ENCODE results near the gene KCNG2. TPM values are rescaled to one million over a fixed set of nuclear protein-coding genes. Genes with fewer than 3 reads are reported as not detected.
A peak's percentile ranks its signal among the peaks of the same experiment; 100 is the strongest.

The KCNG2 gene
- total RNA-seq, 1 donor, result not detected

- Histone ChIP-seq H3K9me3 (ENCODE audit: low read depth, low read length) (peaks cover 5% of the 10 kb centered on the region), H3K27ac (ENCODE audit: low read depth, low read length) (no peak overlapping the region), H4K20me1 (ENCODE audit: insufficient read depth, low read length) (peaks cover 26% of the 10 kb centered on the region), H3K4me1 (ENCODE audit: insufficient read depth, low read length) (no peaks in the 10 kb centered on the region), H2AFZ (ENCODE audit: low read length) (no peak overlapping the region), H3K4me3 (ENCODE audit: insufficient read depth, low read length) (no peak overlapping the region), H3K79me2 (ENCODE audit: insufficient read depth, low read length) (peaks cover 48% of the 10 kb centered on the region), H3K4me2 (ENCODE audit: insufficient read depth, low read length) (no peak overlapping the region), H3K27me3 (ENCODE audit: insufficient read depth, low read length) (no peaks in the 10 kb centered on the region), H3K36me3 (ENCODE audit: insufficient read depth, low read length) (peaks cover 17% of the 10 kb centered on the region)
- TF ChIP-seq, protein P1, sequence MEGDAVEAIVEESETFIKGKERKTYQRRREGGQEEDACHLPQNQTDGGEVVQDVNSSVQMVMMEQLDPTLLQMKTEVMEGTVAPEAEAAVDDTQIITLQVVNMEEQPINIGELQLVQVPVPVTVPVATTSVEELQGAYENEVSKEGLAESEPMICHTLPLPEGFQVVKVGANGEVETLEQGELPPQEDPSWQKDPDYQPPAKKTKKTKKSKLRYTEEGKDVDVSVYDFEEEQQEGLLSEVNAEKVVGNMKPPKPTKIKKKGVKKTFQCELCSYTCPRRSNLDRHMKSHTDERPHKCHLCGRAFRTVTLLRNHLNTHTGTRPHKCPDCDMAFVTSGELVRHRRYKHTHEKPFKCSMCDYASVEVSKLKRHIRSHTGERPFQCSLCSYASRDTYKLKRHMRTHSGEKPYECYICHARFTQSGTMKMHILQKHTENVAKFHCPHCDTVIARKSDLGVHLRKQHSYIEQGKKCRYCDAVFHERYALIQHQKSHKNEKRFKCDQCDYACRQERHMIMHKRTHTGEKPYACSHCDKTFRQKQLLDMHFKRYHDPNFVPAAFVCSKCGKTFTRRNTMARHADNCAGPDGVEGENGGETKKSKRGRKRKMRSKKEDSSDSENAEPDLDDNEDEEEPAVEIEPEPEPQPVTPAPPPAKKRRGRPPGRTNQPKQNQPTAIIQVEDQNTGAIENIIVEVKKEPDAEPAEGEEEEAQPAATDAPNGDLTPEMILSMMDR (IDR thresholded peaks at IDR 0.05; ENCODE audit: extremely low read depth, low read depth, low read length), result no peak
- DNase-seq (ENCODE audit: insufficient read length, low spot score, missing footprints), result peak; percentile 52
Observed at GRCh38 chr18:79927607-79928562, 130.1 kb downstream of the KCNG2 start.

DNA sequence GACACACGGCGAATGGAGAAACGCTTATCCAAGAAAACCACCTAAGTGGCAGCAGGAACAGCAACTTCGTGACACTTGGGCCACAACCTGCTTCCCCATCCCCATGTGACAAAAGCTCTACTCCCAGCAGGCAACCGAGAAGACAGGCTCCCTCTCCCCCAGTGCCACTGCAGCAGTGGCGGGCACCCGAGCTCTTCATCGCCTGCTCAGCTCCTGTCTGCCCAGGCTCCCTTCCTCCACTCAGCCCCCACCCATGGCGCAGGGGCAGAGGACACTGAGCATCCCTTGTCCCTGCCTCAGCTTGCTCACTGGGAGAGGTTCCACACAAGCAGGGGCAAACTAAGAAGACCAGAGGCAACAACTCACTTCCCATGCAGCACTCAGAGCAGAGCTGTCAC, 130.8 kb downstream of the KCNG2 start:
- Histone ChIP-seq H3K27ac (ENCODE audit: low read depth, low read length) (no peak overlapping the region), H3K79me2 (ENCODE audit: insufficient read depth, low read length) (peaks cover 54% of the 10 kb centered on the region)

DNA sequence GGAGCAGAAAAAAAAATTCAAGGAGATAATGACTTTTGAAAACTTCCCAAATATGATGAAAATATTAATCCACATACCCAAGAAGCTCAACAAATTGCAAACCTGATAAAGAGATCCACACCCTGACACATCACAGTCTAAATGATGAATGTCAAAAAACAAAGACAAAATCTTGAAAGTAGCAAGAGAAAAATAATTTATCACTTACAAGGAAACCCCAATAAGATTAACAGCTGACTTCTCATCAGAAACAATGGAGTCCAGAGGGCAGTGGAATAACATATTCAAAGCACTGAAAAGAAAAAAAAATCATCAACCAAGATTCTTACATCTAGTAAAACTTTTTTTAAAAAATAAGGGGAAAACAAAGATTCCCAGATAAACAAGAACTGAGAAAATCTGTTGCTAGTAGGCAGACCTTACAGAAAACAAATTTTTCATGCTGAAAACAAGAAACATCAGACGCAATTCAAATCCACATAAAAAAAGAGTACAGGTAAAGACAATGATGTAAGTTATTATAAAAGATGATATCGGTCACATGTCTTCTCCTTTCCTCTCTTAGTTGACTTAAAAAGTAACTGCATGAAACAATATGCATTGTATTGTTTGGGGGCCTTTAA, 132.4 kb downstream of the KCNG2 start:
- Histone ChIP-seq H3K36me3 (ENCODE audit: insufficient read depth, low read length) (peaks cover 20% of the 10 kb centered on the region), H3K4me1 (ENCODE audit: insufficient read depth, low read length) (no peaks in the 10 kb centered on the region), H3K27me3 (ENCODE audit: insufficient read depth, low read length) (no peaks in the 10 kb centered on the region), H3K4me2 (ENCODE audit: insufficient read depth, low read length) (no peak overlapping the region), H4K20me1 (ENCODE audit: insufficient read depth, low read length) (peaks cover 21% of the 10 kb centered on the region), H3K79me2 (ENCODE audit: insufficient read depth, low read length) (peaks cover 65% of the 10 kb centered on the region), H3K9me3 (ENCODE audit: low read depth, low read length) (peaks cover 5% of the 10 kb centered on the region), H3K4me3 (ENCODE audit: insufficient read depth, low read length) (no peak overlapping the region), H2AFZ (ENCODE audit: low read length) (no peak overlapping the region), H3K27ac (ENCODE audit: low read depth, low read length) (no peak overlapping the region)
- TF ChIP-seq, protein P1 (IDR thresholded peaks at IDR 0.05; ENCODE audit: extremely low read depth, low read depth, low read length), result no peak
- no peak for DNase-seq (ENCODE audit: insufficient read length, low spot score, missing footprints)

More for the DNA sequence above, 130.8 kb downstream of the KCNG2 start:
- peaks cover 26% of the 10 kb centered on the region for H4K20me1 ChIP-seq (ENCODE audit: insufficient read depth, low read length)
- H2AFZ ChIP-seq (ENCODE audit: low read length), result no peak overlapping the region
- no peak overlapping the region for H3K4me2 ChIP-seq (ENCODE audit: insufficient read depth, low read length)
- DNase-seq (ENCODE audit: insufficient read length, low spot score, missing footprints), result no peak
- no peak overlapping the region for H3K4me3 ChIP-seq (ENCODE audit: insufficient read depth, low read length)
- TF ChIP-seq, protein P1 (IDR thresholded peaks at IDR 0.05; ENCODE audit: extremely low read depth, low read depth, low read length), result no peak
- H3K27me3 ChIP-seq (ENCODE audit: insufficient read depth, low read length), result no peaks in the 10 kb centered on the region
- peaks cover 17% of the 10 kb centered on the region for H3K36me3 ChIP-seq (ENCODE audit: insufficient read depth, low read length)
- peaks cover 5% of the 10 kb centered on the region for H3K9me3 ChIP-seq (ENCODE audit: low read depth, low read length)
- H3K4me1 ChIP-seq (ENCODE audit: insufficient read depth, low read length), result no peaks in the 10 kb centered on the region

GRCh38 chr18:79931475-79931874, 133.7 kb downstream of the KCNG2 start:
- Histone ChIP-seq H3K4me3 (ENCODE audit: insufficient read depth, low read length) (no peak overlapping the region), H3K4me1 (ENCODE audit: insufficient read depth, low read length) (no peaks in the 10 kb centered on the region), H4K20me1 (ENCODE audit: insufficient read depth, low read length) (peaks cover 28% of the 10 kb centered on the region), H2AFZ (ENCODE audit: low read length) (no peak overlapping the region), H3K79me2 (ENCODE audit: insufficient read depth, low read length) (peaks cover 79% of the 10 kb centered on the region), H3K4me2 (ENCODE audit: insufficient read depth, low read length) (no peak overlapping the region), H3K27me3 (ENCODE audit: insufficient read depth, low read length) (no peaks in the 10 kb centered on the region), H3K36me3 (ENCODE audit: insufficient read depth, low read length) (peaks cover 26% of the 10 kb centered on the region), H3K27ac (ENCODE audit: low read depth, low read length) (no peak overlapping the region), H3K9me3 (ENCODE audit: low read depth, low read length) (peaks cover 5% of the 10 kb centered on the region)
- TF ChIP-seq, protein P1 (IDR thresholded peaks at IDR 0.05; ENCODE audit: extremely low read depth, low read depth, low read length), result no peak
- no peak for DNase-seq (ENCODE audit: insufficient read length, low spot score, missing footprints)
